ENCODE data around the gene APEX2.

Gene APEX2

DNA sequence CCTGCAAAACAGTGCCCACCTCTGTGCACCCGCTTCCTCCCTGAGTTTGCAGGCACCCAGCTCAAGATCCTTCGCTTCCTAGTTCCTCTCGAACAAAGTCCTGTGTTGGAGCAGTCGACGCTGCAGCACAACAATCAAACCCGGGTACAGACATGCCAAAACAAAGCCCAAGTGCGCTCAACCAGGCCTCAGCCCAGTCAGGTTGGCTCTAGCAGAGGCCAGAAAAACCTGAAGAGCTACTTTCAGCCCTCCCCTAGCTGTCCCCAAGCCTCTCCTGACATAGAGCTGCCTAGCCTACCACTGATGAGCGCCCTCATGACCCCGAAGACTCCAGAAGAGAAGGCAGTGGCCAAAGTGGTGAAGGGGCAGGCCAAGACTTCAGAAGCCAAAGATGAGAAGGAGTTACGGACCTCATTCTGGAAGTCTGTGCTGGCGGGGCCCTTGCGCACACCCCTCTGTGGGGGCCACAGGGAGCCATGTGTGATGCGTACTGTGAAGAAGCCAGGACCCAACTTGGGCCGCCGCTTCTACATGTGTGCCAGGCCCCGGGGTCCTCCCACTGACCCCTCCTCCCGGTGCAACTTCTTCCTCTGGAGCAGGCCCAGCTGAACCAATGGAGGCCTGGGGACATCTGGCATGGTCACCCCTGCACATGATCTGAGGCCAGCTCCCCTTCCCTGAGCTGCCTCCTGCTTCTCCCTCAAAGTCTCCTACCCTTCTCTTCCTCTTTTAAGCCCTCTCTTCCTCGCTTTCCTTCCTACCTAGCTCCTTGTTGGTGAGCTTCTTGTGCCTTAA is 6.9 kb downstream of the APEX2 start:
- no peak for DNase-seq
- TF ChIP-seq, protein P1, sequence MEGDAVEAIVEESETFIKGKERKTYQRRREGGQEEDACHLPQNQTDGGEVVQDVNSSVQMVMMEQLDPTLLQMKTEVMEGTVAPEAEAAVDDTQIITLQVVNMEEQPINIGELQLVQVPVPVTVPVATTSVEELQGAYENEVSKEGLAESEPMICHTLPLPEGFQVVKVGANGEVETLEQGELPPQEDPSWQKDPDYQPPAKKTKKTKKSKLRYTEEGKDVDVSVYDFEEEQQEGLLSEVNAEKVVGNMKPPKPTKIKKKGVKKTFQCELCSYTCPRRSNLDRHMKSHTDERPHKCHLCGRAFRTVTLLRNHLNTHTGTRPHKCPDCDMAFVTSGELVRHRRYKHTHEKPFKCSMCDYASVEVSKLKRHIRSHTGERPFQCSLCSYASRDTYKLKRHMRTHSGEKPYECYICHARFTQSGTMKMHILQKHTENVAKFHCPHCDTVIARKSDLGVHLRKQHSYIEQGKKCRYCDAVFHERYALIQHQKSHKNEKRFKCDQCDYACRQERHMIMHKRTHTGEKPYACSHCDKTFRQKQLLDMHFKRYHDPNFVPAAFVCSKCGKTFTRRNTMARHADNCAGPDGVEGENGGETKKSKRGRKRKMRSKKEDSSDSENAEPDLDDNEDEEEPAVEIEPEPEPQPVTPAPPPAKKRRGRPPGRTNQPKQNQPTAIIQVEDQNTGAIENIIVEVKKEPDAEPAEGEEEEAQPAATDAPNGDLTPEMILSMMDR (IDR thresholded peaks at IDR 0.05), result no peak
- Mint-ChIP-seq H3K27me3 (ENCODE audit: low read depth, poor library complexity) (no peaks in the 10 kb centered on the region), H3K27ac (no peak overlapping the region), H3K4me1 (no peaks in the 10 kb centered on the region), H3K9me3 (peaks cover 45% of the 10 kb centered on the region), H3K4me3 (no peak overlapping the region), H3K36me3 (ENCODE audit: low read depth) (peaks cover 22% of the 10 kb centered on the region)

DNA sequence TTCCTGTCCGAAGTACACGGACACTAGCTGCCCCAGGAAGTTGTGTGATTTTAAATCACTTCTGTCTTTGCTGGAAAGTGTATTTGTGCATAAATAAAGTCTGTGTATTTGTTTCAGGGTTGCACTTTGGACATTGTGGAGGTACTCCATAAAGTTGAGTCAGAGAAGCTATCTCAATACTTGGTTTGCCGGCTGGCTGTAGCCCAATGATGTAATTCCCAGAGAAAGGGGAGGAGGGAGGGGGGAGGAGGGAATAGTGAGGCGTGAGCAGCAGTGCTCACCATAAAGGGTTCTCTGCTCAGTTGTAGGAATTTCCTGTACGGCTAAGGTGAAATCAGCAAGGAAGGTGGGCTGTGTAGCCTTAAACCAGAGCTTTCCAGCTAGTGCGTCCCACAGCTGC is 7.5 kb downstream of the APEX2 start:
- Mint-ChIP-seq H3K27me3 (ENCODE audit: low read depth, poor library complexity) (no peaks in the 10 kb centered on the region), H3K4me3 (no peak overlapping the region), H3K36me3 (ENCODE audit: low read depth) (peaks cover 22% of the 10 kb centered on the region), H3K9me3 (peaks cover 38% of the 10 kb centered on the region), H3K27ac (no peak overlapping the region), H3K4me1 (no peaks in the 10 kb centered on the region)
- no peak for DNase-seq
- TF ChIP-seq, protein P1 (IDR thresholded peaks at IDR 0.05), result no peak

DNA sequence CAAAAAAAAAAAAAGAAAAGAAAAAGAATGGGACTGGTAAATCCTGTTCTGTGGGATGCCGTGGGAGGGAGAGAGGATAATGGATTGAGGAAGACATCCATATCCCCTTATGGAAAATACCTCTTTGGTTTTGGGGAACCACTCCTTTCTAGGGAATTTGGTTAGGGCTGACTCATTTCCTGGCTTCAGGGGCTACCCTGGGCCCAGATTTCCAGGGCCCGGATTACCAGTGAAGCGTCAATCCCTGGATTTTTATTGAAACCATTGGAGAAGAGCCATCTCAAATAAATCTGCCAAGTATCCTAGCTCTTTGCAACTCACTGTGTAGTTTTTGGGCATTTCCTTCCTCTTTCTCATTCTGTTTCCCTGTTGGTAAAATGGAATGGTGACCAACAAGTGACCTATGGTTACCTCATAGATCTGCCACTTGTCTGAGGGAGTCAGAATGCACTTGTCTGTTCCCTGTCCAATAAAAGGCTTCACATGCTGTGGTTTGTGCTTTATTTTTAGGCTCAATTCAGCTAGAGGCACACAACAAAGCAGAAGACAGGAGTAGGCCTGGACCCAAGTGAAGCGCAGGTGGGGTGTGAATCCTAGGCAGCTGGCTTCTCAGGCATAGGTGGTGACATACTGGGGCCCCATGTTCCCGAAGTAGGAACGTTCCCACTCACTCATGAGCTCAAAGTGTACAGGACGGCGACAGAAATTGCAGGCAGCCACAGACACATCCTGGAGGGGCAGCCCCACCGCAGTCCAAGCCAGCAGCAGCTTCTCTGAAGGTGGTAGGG is 8.6 kb downstream of the APEX2 start:
- peaks cover 32% of the 10 kb centered on the region for H3K9me3 Mint-ChIP-seq
- no peak overlapping the region for H3K4me3 Mint-ChIP-seq
- TF ChIP-seq, protein P1 (IDR thresholded peaks at IDR 0.05), result no peak
- DNase-seq, result no peak
- H3K27ac Mint-ChIP-seq, result no peak overlapping the region
- peaks cover 17% of the 10 kb centered on the region for H3K36me3 Mint-ChIP-seq (ENCODE audit: low read depth)
- H3K27me3 Mint-ChIP-seq (ENCODE audit: low read depth, poor library complexity), result no peaks in the 10 kb centered on the region
- H3K4me1 Mint-ChIP-seq, result no peaks in the 10 kb centered on the region

DNA sequence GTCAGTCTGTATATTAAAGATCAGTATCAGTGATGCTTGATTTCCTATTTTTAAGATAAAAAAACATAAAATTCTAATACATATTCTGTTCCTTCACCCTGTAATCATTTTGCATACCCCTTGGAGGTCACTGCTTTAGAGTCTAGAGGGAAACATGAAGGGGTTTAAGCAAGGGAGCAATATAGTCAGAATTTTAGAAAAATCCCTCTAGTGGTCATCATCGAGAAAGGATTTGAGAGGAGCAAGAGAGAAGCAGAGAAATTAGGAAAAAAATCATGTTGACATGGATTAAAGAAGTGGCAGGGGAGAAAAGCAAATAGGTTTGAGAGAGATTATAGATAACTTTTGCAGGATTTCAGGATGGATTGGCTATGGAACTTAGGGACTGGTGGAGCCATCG is 11.1 kb downstream of the APEX2 start:
- DNase-seq, result no peak
- no peak overlapping the region for H3K4me3 Mint-ChIP-seq
- H3K4me1 Mint-ChIP-seq, result no peaks in the 10 kb centered on the region
- H3K36me3 Mint-ChIP-seq (ENCODE audit: low read depth), result no peaks in the 10 kb centered on the region
- H3K27me3 Mint-ChIP-seq (ENCODE audit: low read depth, poor library complexity), result peaks cover 3% of the 10 kb centered on the region
- H3K27ac Mint-ChIP-seq, result no peak overlapping the region
- H3K9me3 Mint-ChIP-seq, result peaks cover 22% of the 10 kb centered on the region
- TF ChIP-seq, protein P1 (IDR thresholded peaks at IDR 0.05), result peak; percentile 36

DNA sequence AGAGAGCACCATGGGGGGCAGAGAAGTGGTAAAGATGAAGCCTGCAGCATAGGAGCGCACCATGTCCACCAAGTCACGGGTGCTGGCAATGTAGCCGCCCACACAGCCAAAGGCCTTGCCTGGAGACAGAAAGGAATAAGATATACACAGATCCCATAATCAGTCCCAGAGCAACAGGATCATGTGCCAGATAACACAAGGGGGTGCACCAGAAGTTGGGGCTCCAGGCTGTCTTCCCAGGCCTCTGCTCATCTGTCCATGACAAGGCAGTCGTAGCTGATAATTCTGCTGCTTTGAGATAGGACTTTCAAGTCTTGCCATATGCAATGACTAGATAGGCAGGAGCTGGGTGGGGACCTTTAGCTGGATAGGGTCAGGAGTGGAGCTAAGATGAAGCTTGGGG is 14.7 kb downstream of the APEX2 start:
- TF ChIP-seq, protein P1 (IDR thresholded peaks at IDR 0.05), result no peak

More for the DNA sequence above, 14.7 kb downstream of the APEX2 start:
- Mint-ChIP-seq H3K27ac (no peak overlapping the region), H3K9me3 (peaks cover 9% of the 10 kb centered on the region), H3K27me3 (ENCODE audit: low read depth, poor library complexity) (peaks cover 3% of the 10 kb centered on the region), H3K36me3 (ENCODE audit: low read depth) (no peaks in the 10 kb centered on the region), H3K4me1 (no peaks in the 10 kb centered on the region), H3K4me3 (no peak overlapping the region)
- DNase-seq, result no peak

Measured in nephron progenitor cell (in vitro differentiated cells).